PFSK-1 (cell line): ENCODE results near the gene SKAP1.

Experiments
- POLR2AphosphoS5 ChIP-seq: IDR thresholded peaks from 2 replicates; pipeline ENCODE4 v1.6.1; 2012; ENCODE audit warnings: low read depth, mild to moderate bottlenecking, control low read depth, low read length, moderate library complexity
- REST ChIP-seq, 2 experiments: IDR thresholded peaks; 2 replicates each; pipeline versions ENCODE4 v1.6.1 to v1.8.0; 2011 to 2012; ENCODE audit warnings: low read depth in 2 of 2, low read length in 2 of 2, control low read depth in 1 of 2, inconsistent platforms in 1 of 2, mild to moderate bottlenecking in 1 of 2, moderate library complexity in 1 of 2; ENCODE audit not compliant: insufficient read depth in 1 of 2
- SIN3A ChIP-seq: IDR thresholded peaks from 2 replicates; pipeline ENCODE4 v1.6.1; 2012; ENCODE audit warnings: mild to moderate bottlenecking, low read length, moderate library complexity, borderline replicate concordance; ENCODE audit not compliant: insufficient read depth
- TAF1 ChIP-seq: IDR thresholded peaks from 2 replicates; pipeline ENCODE4 v1.6.1; 2012; ENCODE audit warnings: low read length, control low read depth, borderline replicate concordance; ENCODE audit not compliant: insufficient read depth

DNA sequence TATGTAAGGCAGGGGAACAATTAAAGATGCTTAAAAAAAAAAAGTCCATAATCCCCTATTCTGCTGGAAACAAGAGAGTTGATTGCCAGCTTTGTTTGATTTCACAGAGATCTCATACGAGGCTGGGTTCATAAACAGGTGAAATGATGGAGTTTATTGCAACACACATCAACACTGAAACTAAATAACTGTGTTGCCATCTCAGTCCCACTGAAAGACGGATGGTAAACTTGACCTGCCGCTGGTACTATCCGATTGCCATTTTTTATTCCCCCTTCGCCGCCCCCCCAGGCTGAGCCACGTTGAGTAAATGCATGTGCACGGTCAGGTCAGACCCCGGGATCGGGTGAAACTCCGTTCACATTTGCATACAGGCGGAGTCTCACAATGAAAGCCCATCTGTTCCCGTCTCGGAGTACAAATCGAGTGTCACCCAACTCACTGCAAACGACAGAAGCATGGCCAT is 119.2 kb downstream of the SKAP1 start:
- TF ChIP-seq SIN3A (no peak), TAF1 (no peak), POLR2AphosphoS5 (no peak), REST (IDR thresholded peaks at IDR 0.05; ENCODE audit: insufficient read depth in 1 of 2, low read depth in 2 of 2, low read length in 2 of 2) (no peak)
